ENCODE measurements around the gene TVP23C. TPM values are rescaled to one million over a fixed set of nuclear protein-coding genes. Genes with fewer than 3 reads are reported as not detected.

The TVP23C gene
- total and polyA plus RNA-seq, 2 of the 8 experiments (the other 6 are each of a cell fraction or from before 2014, with no cell fraction given) = 2.9 to 9.6 TPM

- H3K23ac ChIP-seq (ENCODE audit: insufficient read length) = no peak overlapping the region
- H4K91ac ChIP-seq (replicated peaks; ENCODE audit: insufficient read length, low read length) = no peak overlapping the region
- peaks cover 0 to 6% (median 1%) of the 10 kb centered on the region in 4 experiments; a peak in 4 of 8 replicates for H3K36me3 ChIP-seq (ENCODE audit: control insufficient read depth in 2 of 4, insufficient read depth in 4 of 4, low read length in 3 of 4)
- H4K20me1 ChIP-seq (replicated peaks in 1 of 2; ENCODE audit: control insufficient read depth in 1 of 2, insufficient read depth in 2 of 2, low read length in 2 of 2) = no peaks in the 10 kb centered on the region
- H3K9ac ChIP-seq (replicated peaks in 1 of 4; ENCODE audit: extremely low read depth in 1 of 4, low read depth in 3 of 4, low read length in 3 of 4) = no peak overlapping the region
- no peak overlapping the region for H2BK20ac ChIP-seq (ENCODE audit: low read length)
- no peak overlapping the region for H2BK12ac ChIP-seq (ENCODE audit: low read depth, low read length)
- H3K79me2 ChIP-seq (ENCODE audit: control insufficient read depth in 1 of 2, insufficient read depth in 2 of 2, low read length in 2 of 2) = no peaks in the 10 kb centered on the region
- H3K79me1 ChIP-seq (ENCODE audit: low read depth, low read length) = no peaks in the 10 kb centered on the region; the same call in 1 of the 2 replicates
- H2BK120ac ChIP-seq (replicated peaks; ENCODE audit: low read depth, low read length) = no peak overlapping the region
- TF ChIP-seq PHF8 (conservative IDR thresholded peaks at IDR 0.05; ENCODE audit: low read depth, low read length) (no peak), SIRT6 (IDR thresholded peaks at IDR 0.05; ENCODE audit: low read length) (no peak), NRF1 (IDR thresholded peaks at IDR 0.05; ENCODE audit: low read depth, low read length) (no peak), CTCF (IDR thresholded peaks at IDR 0.05; ENCODE audit: control extremely low read depth in 1 of 3, insufficient read depth in 1 of 3, low read depth in 1 of 3, low read length in 3 of 3) (no peak), CEBPB (IDR thresholded peaks at IDR 0.05; ENCODE audit: low read depth, low read length) (no peak), TBP (IDR thresholded peaks at IDR 0.05; ENCODE audit: low read depth, low read length) (no peak), POLR2AphosphoS5 (IDR thresholded peaks at IDR 0.05; ENCODE audit: low read depth, low read length) (no peak)
- H3K56ac ChIP-seq (replicated peaks; ENCODE audit: insufficient read length, low read depth, low read length) = no peak overlapping the region
- H3K4me3 ChIP-seq (ENCODE audit: extremely low read depth in 1 of 4, insufficient read depth in 2 of 4, low read depth in 3 of 4, low read length in 4 of 4) = no peak overlapping the region
- no peak overlapping the region for H3K4me2 ChIP-seq (ENCODE audit: insufficient read depth in 1 of 2, low read depth in 2 of 2, low read length in 2 of 2)
- CTCF ChIA-PET (ENCODE audit: partially characterized antibody) = interaction anchor here (0.7 to 3.6 kb wide), 12 partner anchors 12 to 229 kb away, joined by 3 to 26 read pairs (median 4); no protein-coding TSS in a partner anchor
- no peak overlapping the region for H2BK15ac ChIP-seq (ENCODE audit: low read length)
- FAIRE-seq (no peak), DNase-seq (ENCODE audit: low read depth in 1 of 2, low spot score in 2 of 2) (no peak)
- no peak overlapping the region for H2AK5ac ChIP-seq (ENCODE audit: low read depth, low read length)
- H3K27ac ChIP-seq (ENCODE audit: low read depth, low read length) = no peak overlapping the region
- H3K27me3 ChIP-seq (replicated peaks in 1 of 4; ENCODE audit: control insufficient read depth in 3 of 4, extremely low read depth in 1 of 4, insufficient read depth in 3 of 4, low read length in 3 of 4) = no peaks in the 10 kb centered on the region
- no peak overlapping the region for H4K5ac ChIP-seq (ENCODE audit: insufficient read length, low read depth, low read length)
- peaks cover 3% of the 10 kb centered on the region in 2 experiments; a peak in 1 of 4 replicates for H3K9me3 ChIP-seq (ENCODE audit: insufficient read depth in 2 of 2, low read depth in 1 of 2, low read length in 1 of 2)
- H4K8ac ChIP-seq (ENCODE audit: extremely low read depth, insufficient read depth, low read length) = no peak overlapping the region
- H2AFZ ChIP-seq (ENCODE audit: low read length) = no peak overlapping the region
- no peak overlapping the region for H3K4ac ChIP-seq (replicated peaks; ENCODE audit: insufficient read length, low read depth, low read length)
- no peak overlapping the region for H2BK5ac ChIP-seq (ENCODE audit: low read depth, low read length)
- H3K14ac ChIP-seq (ENCODE audit: insufficient read length) = no peak overlapping the region
- no peaks in the 10 kb centered on the region; the same call in 1 of the 2 replicates for H3K23me2 ChIP-seq (ENCODE audit: low read depth, low read length)
- POLR2A ChIA-PET (ENCODE audit: partially characterized antibody) = interaction anchor here (1.6 kb wide), 1 partner anchor 25 kb away, joined by 4 read pairs; no protein-coding TSS in a partner anchor
- H3K4me1 ChIP-seq (replicated peaks in 1 of 4; ENCODE audit: control insufficient read depth in 3 of 4, insufficient read depth in 4 of 4, low read length in 3 of 4) = no peaks in the 10 kb centered on the region
- H3K18ac ChIP-seq (ENCODE audit: extremely low read depth, low read length) = no peak overlapping the region
- 84% methylated on average over 7 of the region's 7 CpGs; no CpG with 5 or more reads in 1 of the 2 experiments for WGBS, 2 experiments (ENCODE audit: extremely low coverage in 1 of 2, insufficient coverage in 1 of 2, insufficient read length in 1 of 2, insufficient replicate concordance in 2 of 2, low coverage in 1 of 2, low lambda C conversion rate in 2 of 2, missing lambda C conversion rate in 1 of 2)
These were observed 105.6 kb downstream of the TVP23C start for GRCh38 chr17:15457723-15458094.
